Activated CD4-positive, alpha-beta T cell treated with anti-CD3 and anti-CD28 coated beads, Interleukin-2, amount 10 ng/mL, durations not matched to agents 24 days and 14 days (primary cell): Measurements from ENCODE around the gene IQSEC3. TPM values are rescaled to one million over a fixed set of nuclear protein-coding genes. Genes with fewer than 3 reads are reported as not detected.
"Not testable (repeated sequence)": the region's sequence is repeated elsewhere in the genome, so short reads cannot be mapped to it uniquely, and the experiment has no call there.

Experiments used
- DNase-seq: peaks from one replicate; pipeline ENCODE4 v3.0.0; 2022
- H3K27ac Mint-ChIP-seq: one replicate; pipeline ENCODE4 v1.8.0; 2022; ENCODE audit warnings: mild to moderate bottlenecking, mixed read lengths
- H3K27me3 Mint-ChIP-seq: one replicate; pipeline ENCODE4 v1.8.0; 2022; ENCODE audit warnings: mixed read lengths
- H3K36me3 Mint-ChIP-seq: one replicate; pipeline ENCODE4 v1.8.0; 2022; ENCODE audit warnings: low read depth, mild to moderate bottlenecking, mixed read lengths
- H3K4me1 Mint-ChIP-seq: one replicate; pipeline ENCODE4 v1.8.0; 2021; ENCODE audit warnings: mixed read lengths
- H3K4me3 Mint-ChIP-seq: one replicate; pipeline ENCODE4 v1.8.0; 2022; ENCODE audit warnings: mild to moderate bottlenecking, moderate library complexity, mixed read lengths
- H3K9me3 Mint-ChIP-seq: one replicate; pipeline ENCODE4 v1.8.0; 2021; ENCODE audit warnings: mixed read lengths
- intact Hi-C: fragments of 100-400 bp; cut with micrococcal nuclease; formaldehyde crosslinking; loops from one replicate; pipeline ENCODE4 v1.15.1; 2023
- total RNA-seq: library from RNA; stranded (reverse); gene quantifications from 2 replicates; pipeline ENCODE4 v1.2.3, GENCODE V29; 2022

Gene IQSEC3
- total RNA-seq, 1 donor from 2014 or later = 0.05 TPM

DNA sequence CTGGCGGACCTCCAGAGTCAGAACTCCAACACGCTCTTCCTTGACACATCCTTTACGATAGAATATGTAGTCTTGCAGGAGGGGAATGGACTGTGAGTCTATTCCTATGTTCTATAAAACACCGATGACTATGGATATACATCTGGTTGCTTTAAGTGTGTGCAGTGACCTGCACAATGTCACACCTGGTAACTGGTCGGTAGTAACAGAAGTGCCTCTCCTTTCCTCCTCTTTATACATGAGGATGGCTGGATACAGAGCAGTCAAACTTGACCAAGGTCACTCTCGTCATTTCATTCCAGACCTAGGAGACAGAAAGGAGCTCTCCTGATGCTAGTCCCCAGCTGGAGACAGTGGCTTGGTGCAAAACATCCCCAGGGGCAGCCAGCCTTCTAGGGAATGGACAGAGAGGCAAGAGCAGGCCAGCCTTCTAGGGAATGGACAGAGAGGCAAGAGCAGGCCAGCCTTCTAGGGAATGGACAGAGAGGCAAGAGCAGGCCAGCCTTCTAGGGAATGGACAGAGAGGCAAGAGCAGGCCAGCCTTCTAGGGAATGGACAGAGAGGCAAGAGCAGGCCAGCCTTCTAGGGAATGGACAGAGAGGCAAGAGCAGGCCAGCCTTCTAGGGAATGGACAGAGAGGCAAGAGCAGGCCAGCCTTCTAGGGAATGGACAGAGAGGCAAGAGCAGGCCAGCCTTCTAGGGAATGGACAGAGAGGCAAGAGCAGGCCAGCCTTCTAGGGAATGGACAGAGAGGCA is 21.2 kb upstream of the IQSEC3 start:
- H3K27ac Mint-ChIP-seq, H3K36me3 Mint-ChIP-seq, H3K4me1 Mint-ChIP-seq, H3K4me3 Mint-ChIP-seq, intact Hi-C loops, H3K27me3 Mint-ChIP-seq, H3K9me3 Mint-ChIP-seq: not testable (repeated sequence)
- peak; percentile 52 for DNase-seq

- H3K4me1 Mint-ChIP-seq, H3K36me3 Mint-ChIP-seq, H3K27ac Mint-ChIP-seq, H3K9me3 Mint-ChIP-seq, H3K4me3 Mint-ChIP-seq, intact Hi-C loops, H3K27me3 Mint-ChIP-seq: not testable (repeated sequence)
- peak; percentile 50 for DNase-seq
Measured at GRCh38 chr12:45991-46358, 20.6 kb upstream of the IQSEC3 start.

DNA sequence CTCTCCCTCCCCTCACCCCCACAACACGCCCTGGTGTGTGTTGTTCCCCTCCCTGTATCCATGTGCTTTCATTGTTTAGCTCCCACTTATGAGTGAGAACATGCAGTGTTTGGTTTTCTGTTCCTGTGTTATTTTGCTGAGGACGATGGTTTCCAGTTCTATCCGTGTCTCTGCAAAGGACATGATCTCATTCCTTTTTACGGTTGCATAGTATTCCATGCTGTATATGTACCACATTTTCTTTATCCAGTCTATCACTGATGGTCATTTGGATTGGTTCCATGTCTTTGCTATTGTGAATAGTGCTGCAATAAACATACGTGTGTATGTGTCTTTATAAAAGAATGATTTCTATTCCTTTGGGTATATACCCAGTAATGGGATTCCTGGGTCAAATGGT is 20.0 kb upstream of the IQSEC3 start:
- intact Hi-C loops = not testable (repeated sequence)
- peak; percentile 36 for DNase-seq

DNA sequence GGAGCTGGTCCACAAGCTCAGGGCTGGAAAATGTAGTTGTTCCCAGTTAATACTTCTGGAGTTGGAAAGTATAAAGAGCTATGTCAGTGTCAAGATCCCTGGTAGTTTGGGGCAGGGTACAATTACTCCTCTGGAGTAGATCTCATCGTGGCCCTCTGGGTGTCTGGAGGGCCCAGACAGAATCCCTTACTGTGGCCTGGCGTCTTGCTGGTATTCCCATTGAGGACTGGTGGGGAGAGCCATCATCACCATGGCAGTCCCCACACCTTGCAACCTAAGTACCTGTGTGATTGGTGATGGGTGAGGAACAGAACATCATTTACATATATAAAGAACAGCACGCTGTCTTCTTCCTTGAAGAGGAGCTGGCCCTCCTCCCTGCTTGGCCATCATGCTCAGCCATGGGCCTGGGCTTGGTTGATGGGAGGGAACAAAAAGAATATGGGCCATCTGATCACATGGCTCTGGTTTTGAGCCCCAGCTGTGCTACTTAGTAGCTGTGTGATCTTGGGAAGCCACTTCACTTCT is 18.8 kb upstream of the IQSEC3 start:
- DNase-seq = peak; percentile 51
- intact Hi-C loops, H3K27ac Mint-ChIP-seq, H3K4me1 Mint-ChIP-seq, H3K4me3 Mint-ChIP-seq, H3K27me3 Mint-ChIP-seq, H3K9me3 Mint-ChIP-seq, H3K36me3 Mint-ChIP-seq: not testable (repeated sequence)

More for the DNA sequence above, 20.0 kb upstream of the IQSEC3 start:
- H3K36me3 Mint-ChIP-seq, H3K27me3 Mint-ChIP-seq, H3K4me1 Mint-ChIP-seq, H3K4me3 Mint-ChIP-seq, H3K27ac Mint-ChIP-seq, H3K9me3 Mint-ChIP-seq: not testable (repeated sequence)

- H3K27me3 Mint-ChIP-seq = peaks cover 14% of the 10 kb centered on the region
- H3K9me3 Mint-ChIP-seq, intact Hi-C loops, H3K36me3 Mint-ChIP-seq, H3K27ac Mint-ChIP-seq, H3K4me1 Mint-ChIP-seq, H3K4me3 Mint-ChIP-seq: not testable (repeated sequence)
- peak; percentile 43 for DNase-seq
Measured at GRCh38 chr12:49149-49548, 17.4 kb upstream of the IQSEC3 start.

DNA sequence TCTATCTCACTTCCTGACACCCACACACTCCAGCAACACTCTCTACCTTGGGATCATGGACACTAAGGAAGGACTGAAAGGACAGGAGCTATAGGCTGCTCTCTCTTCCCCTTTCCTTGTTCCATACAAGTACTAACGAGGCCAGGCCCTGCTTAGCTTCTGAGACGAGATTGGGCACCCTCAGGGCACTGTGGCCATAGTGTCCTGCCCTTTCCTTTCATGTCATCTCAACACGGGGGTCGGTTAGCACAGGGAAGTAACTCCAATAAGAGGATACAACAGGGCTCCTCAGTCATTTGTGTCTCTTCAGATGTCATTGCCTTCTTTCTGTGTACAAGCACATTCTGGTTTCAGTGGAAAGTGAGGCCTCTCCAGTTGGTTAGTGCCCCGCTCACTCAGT is 15.5 kb upstream of the IQSEC3 start:
- H3K9me3 Mint-ChIP-seq, H3K4me3 Mint-ChIP-seq, H3K36me3 Mint-ChIP-seq, H3K4me1 Mint-ChIP-seq, intact Hi-C loops, H3K27ac Mint-ChIP-seq: not testable (repeated sequence)
- peaks cover 16% of the 10 kb centered on the region for H3K27me3 Mint-ChIP-seq
- peak; percentile 50 for DNase-seq

DNA sequence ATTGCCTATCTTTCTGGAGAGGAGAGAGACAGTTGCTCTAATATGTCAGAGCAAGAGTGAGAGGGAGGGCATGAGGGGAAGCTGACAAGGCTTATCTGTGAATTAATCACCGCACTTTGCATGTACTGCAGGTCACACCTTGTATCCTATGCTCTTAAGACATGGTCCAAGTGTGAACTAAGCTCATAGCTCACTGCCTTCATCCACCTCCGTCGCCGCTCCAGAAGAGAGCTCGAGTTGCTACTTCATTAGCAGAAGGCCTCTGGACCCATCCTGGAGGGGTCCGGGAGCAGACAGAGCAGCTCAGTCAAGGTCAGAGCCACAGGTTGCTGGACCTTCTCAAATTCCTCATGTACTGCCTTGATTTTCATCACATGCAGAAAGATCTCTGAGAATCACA is 14.6 kb upstream of the IQSEC3 start:
- H3K36me3 Mint-ChIP-seq, intact Hi-C loops, H3K4me3 Mint-ChIP-seq, H3K4me1 Mint-ChIP-seq, H3K27ac Mint-ChIP-seq, H3K9me3 Mint-ChIP-seq: not testable (repeated sequence)
- peaks cover 14% of the 10 kb centered on the region for H3K27me3 Mint-ChIP-seq
- peak; percentile 53 for DNase-seq

DNA sequence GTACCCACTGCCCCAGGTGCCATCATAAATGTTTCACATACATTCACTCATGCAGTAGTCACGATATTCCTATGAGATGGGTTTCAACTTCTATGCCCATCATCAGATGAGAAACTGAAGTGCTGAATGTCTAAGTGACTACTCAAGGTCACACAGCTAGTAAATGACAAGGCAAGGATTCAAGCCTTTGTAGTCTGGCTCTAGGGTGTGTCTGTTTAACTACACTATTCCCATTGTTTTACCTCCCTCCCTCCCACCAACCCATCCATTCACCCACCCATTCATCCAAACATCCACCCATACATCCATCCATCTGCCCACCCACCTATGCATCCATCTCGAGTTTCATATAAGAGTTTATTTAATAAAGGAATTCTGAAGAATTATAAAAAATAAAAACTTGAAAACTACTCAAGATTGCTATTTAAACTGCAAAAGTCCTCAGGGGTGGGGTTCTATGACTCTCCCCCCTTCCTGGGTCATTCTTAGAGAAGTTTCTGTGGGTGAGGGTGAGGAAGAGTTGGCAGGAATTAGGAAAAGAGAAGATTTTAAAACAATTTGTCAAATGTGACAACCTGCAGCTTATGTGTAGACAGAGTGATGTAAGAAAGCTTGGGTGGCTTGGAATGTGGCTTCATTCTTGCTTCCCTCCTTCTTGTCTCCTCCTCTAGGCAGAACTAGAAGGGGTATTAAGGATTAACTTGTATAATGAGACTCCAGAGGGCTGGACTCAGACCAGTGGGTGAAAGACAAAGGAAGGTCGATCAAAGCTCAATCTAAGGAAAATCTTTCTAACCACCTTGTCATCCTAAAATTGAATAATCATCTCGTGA is 13.4 kb upstream of the IQSEC3 start:
- DNase-seq = peak; percentile 50
- H3K27me3 Mint-ChIP-seq = peaks cover 14% of the 10 kb centered on the region
- H3K9me3 Mint-ChIP-seq, H3K36me3 Mint-ChIP-seq, intact Hi-C loops, H3K4me1 Mint-ChIP-seq, H3K4me3 Mint-ChIP-seq, H3K27ac Mint-ChIP-seq: not testable (repeated sequence)

GRCh38 chr12:53735-54730 is 12.5 kb upstream of the IQSEC3 start:
- H3K4me3 Mint-ChIP-seq = no peak overlapping the region
- no peaks in the 10 kb centered on the region for H3K36me3 Mint-ChIP-seq
- intact Hi-C loops = no loop called here
- peaks cover 22% of the 10 kb centered on the region for H3K27me3 Mint-ChIP-seq
- H3K4me1 Mint-ChIP-seq = no peaks in the 10 kb centered on the region
- no peak overlapping the region for H3K27ac Mint-ChIP-seq
- DNase-seq = no peak
- peaks cover 1% of the 10 kb centered on the region for H3K9me3 Mint-ChIP-seq

- no peak for DNase-seq
- H3K27ac Mint-ChIP-seq = no peak overlapping the region
- peaks cover 26% of the 10 kb centered on the region for H3K27me3 Mint-ChIP-seq
- H3K4me3 Mint-ChIP-seq = no peak overlapping the region
- H3K36me3 Mint-ChIP-seq = no peaks in the 10 kb centered on the region
- intact Hi-C loops = no loop called here
- peaks cover 8% of the 10 kb centered on the region for H3K9me3 Mint-ChIP-seq
- no peaks in the 10 kb centered on the region for H3K4me1 Mint-ChIP-seq
Measured at GRCh38 chr12:54750-55535, 11.6 kb upstream of the IQSEC3 start.

DNA sequence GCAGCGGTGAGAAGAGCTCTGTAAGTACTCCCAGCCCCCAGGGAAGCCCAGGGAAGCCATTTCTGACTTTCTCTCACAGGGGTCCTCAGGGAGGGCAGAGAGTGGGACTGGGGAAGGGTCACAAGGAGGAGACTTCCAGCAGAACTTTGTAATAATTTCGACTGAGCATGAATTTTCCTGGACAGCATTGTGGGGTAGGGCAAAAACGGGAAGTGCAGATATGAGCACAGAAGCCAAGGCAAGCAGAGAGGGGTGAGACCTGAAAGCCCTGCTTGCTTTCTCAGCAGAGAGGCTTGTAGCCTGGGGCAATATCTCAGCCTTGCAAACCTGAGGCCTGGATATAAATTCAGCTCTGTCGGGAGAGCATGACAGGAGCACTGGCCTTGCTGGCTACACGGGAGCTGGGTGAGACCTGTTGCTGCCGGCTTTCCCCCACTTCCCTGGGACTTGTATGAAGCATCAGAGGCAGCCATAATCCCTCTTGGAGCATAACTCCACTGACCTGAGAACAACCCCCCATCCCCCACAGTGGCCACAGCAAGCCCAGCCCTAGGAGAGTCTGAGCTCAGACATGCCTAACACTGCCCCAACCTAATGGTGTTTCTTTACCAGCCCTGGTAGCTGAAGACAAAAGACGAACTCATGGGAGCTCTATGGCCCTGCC is 9.8 kb upstream of the IQSEC3 start:
- peaks cover 41% of the 10 kb centered on the region for H3K27me3 Mint-ChIP-seq
- no peak overlapping the region for H3K27ac Mint-ChIP-seq
- intact Hi-C loops = no loop called here
- no peak overlapping the region for H3K4me3 Mint-ChIP-seq
- no peaks in the 10 kb centered on the region for H3K4me1 Mint-ChIP-seq
- DNase-seq = no peak
- no peaks in the 10 kb centered on the region for H3K36me3 Mint-ChIP-seq
- peaks cover 8% of the 10 kb centered on the region for H3K9me3 Mint-ChIP-seq

DNA sequence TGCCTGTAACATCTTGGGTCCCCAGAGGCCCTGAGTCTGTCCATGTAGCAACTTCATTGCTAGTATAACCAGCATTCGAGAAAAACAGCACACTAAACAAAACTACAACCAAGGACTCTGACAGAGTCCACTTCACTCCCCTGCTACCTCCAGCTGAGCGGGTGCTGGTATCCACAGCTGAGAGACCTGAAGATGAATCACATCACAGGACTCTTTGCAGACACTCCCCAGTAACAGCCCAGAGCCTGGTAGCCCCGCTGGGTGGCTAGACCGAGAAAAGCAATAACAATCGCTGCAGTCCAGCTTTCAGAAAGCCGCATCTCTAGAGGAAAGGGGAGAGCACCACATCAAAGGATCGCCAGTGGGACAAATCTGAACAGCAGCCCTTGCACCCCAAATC is 9.0 kb upstream of the IQSEC3 start:
- peak; percentile 53 for DNase-seq
- H3K4me3 Mint-ChIP-seq = no peak overlapping the region
- H3K4me1 Mint-ChIP-seq = no peaks in the 10 kb centered on the region
- H3K36me3 Mint-ChIP-seq = no peaks in the 10 kb centered on the region
- intact Hi-C loops = no loop called here
- peaks cover 42% of the 10 kb centered on the region for H3K27me3 Mint-ChIP-seq
- H3K9me3 Mint-ChIP-seq = peaks cover 8% of the 10 kb centered on the region
- no peak overlapping the region for H3K27ac Mint-ChIP-seq

DNA sequence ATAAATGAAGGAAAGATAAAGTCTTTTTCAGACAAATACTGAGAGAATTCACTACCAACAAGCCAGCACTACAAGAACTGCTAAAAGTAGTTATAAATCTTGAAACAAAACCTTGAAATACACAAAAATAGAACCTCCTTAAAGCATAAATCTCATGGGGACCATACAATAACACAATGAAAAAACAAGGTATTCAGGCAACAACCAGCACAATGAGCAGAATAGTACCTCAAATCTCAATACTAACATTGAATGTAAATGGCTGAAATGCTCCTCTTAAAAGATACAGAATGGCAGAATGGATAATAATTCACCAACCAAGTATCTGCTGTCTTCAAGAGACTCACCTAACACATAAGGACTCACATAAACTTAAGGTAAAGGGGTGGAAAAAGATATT is 7.7 kb upstream of the IQSEC3 start:
- H3K4me1 Mint-ChIP-seq = no peaks in the 10 kb centered on the region
- peaks cover 8% of the 10 kb centered on the region for H3K9me3 Mint-ChIP-seq
- no peak for DNase-seq
- intact Hi-C loops = no loop called here
- H3K36me3 Mint-ChIP-seq = no peaks in the 10 kb centered on the region
- H3K27me3 Mint-ChIP-seq = peaks cover 35% of the 10 kb centered on the region
- H3K4me3 Mint-ChIP-seq = no peak overlapping the region
- no peak overlapping the region for H3K27ac Mint-ChIP-seq
